LoVo (cell line): ENCODE measurements around the gene CSNK2B.

ENCODE experiments used
- DNase-seq: peaks from one replicate; pipeline ENCODE4 v3.0.0-alpha.2; 2016; ENCODE audit warnings: low spot score

Gene CSNK2B

GRCh38 chr6:31665501-31666336 is at the start of gene CSNK2B:
Gene CSNK2B, plus strand, starts transcription at chr6:31666080. Its CDS starts 752 bp downstream, at chr6:31666832.
- DNase-seq = peak; percentile 97

- no peak for DNase-seq
These were observed 48.9 kb upstream of the CSNK2B start for GRCh38 chr6:31617010-31617409.

GRCh38 chr6:31619805-31620585 is 45.9 kb upstream of the CSNK2B start:
- DNase-seq = peak; percentile 97

GRCh38 chr6:31620586-31621319 is 45.1 kb upstream of the CSNK2B start, which contains the start of gene PRRC2A:
Gene PRRC2A, plus strand, starts transcription at chr6:31620715. Its CDS starts 2,075 bp downstream, at chr6:31622790.
- peak; percentile 84 for DNase-seq

- DNase-seq = no peak
These were observed 44.5 kb upstream of the CSNK2B start for GRCh38 chr6:31621320-31621939.

GRCh38 chr6:31621991-31622390 is 43.9 kb upstream of the CSNK2B start:
- no peak for DNase-seq

- no peak for DNase-seq
These were observed 43.2 kb upstream of the CSNK2B start for GRCh38 chr6:31622684-31623091.

- no peak for DNase-seq
These were observed 41.8 kb upstream of the CSNK2B start for GRCh38 chr6:31624070-31624469.

GRCh38 chr6:31626952-31627351 is 38.9 kb upstream of the CSNK2B start:
- no peak for DNase-seq

GRCh38 chr6:31627690-31628287 is 38.1 kb upstream of the CSNK2B start:
- no peak for DNase-seq

- DNase-seq = no peak
These were observed 36.9 kb upstream of the CSNK2B start for GRCh38 chr6:31629014-31629413.

GRCh38 chr6:31630177-31630934 is 35.5 kb upstream of the CSNK2B start:
- no peak for DNase-seq

- no peak for DNase-seq
These were observed 34.7 kb upstream of the CSNK2B start for GRCh38 chr6:31631209-31631608.

- no peak for DNase-seq
These were observed 34.1 kb upstream of the CSNK2B start for GRCh38 chr6:31631681-31632278.

- no peak for DNase-seq
These were observed 33.5 kb upstream of the CSNK2B start for GRCh38 chr6:31632279-31632946.

- no peak for DNase-seq
These were observed 32.4 kb upstream of the CSNK2B start for GRCh38 chr6:31633447-31633846.

GRCh38 chr6:31634131-31634530 is 31.7 kb upstream of the CSNK2B start:
- no peak for DNase-seq

GRCh38 chr6:31634969-31635575 is 30.8 kb upstream of the CSNK2B start:
- DNase-seq = no peak
